Bronchial epithelial cell (primary cell): ENCODE measurements around the gene FBLIM1. TPM values are rescaled to one million over a fixed set of nuclear protein-coding genes. Genes with fewer than 3 reads are reported as not detected.

Source experiments
- DNase-seq: peaks from one replicate; pipeline ENCODE4 v3.0.0-alpha.2; 2010; ENCODE audit warnings: low read depth
- FAIRE-seq: peaks from 2 replicates; lab custom pipeline; 2011; peaks lifted over from hg19 to GRCh38; lab: Jason Lieb, UNC
- H3K27me3 ChIP-seq: 2 replicates; pipeline ENCODE4 v1.5.1; 2011; ENCODE audit warnings: low read length; ENCODE audit not compliant: control insufficient read depth, insufficient read depth
- H3K36me3 ChIP-seq: 2 replicates; pipeline ENCODE4 v1.5.1; 2011; ENCODE audit warnings: low read length; ENCODE audit not compliant: control insufficient read depth, insufficient read depth
- H3K4me3 ChIP-seq: 2 replicates; pipeline ENCODE4 v1.5.1; 2011; ENCODE audit warnings: mild to moderate bottlenecking, low read depth, low read length, control low read depth
- CTCF ChIP-seq: IDR thresholded peaks from 2 replicates; pipeline ENCODE4 v1.5.1; 2011; ENCODE audit warnings: mild to moderate bottlenecking, moderate library complexity, low read length, control low read depth, inconsistent platforms; ENCODE audit not compliant: insufficient read depth, severe bottlenecking
- total RNA-seq: library from RNA; depleted of rRNA; stranded (reverse); fragments of >200 nt; gene quantifications from 2 replicates; pipeline ENCODE4 v1.2.1, GENCODE V29; 2014

The FBLIM1 gene, protein sequence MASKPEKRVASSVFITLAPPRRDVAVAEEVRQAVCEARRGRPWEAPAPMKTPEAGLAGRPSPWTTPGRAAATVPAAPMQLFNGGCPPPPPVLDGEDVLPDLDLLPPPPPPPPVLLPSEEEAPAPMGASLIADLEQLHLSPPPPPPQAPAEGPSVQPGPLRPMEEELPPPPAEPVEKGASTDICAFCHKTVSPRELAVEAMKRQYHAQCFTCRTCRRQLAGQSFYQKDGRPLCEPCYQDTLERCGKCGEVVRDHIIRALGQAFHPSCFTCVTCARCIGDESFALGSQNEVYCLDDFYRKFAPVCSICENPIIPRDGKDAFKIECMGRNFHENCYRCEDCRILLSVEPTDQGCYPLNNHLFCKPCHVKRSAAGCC
- 60.9 and 72.4 TPM in 2 replicates for total RNA-seq

- Histone ChIP-seq H3K4me3 (peak within 1 kb of the TSS; percentile 62), H3K36me3 (no peaks in the 10 kb centered on the region), H3K27me3 (no peaks in the 10 kb centered on the region)
- TF ChIP-seq CTCF = no peak
- FAIRE-seq (no peak), DNase-seq (no peak)
These were observed at the start of gene FBLIM1 for GRCh38 chr1:15758343-15758931. Gene FBLIM1 (plus strand): TSS chr1:15758795. CDS start chr1:15764984, 6,189 bp downstream.

DNA sequence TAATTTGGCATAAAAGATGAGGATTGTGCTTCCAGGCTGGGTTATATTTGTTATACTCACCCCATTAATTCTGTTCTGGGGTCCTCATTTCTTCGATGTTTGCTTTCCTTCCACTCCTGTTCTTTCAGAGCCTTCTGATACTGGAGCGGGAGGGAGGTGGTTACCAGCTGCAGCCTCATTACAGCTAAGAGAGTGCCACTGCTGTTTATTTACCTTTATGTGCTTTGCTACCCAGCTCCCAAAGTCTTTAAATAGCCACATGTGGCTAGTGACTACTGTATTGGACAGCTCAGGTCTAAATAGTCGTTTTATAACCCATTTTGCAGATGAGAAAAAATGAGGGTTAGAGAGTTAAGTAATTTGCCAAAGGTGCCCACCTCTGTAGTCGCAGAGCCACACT lies 49.4 kb upstream of the FBLIM1 start:
- no peak for TF ChIP-seq CTCF
- Histone ChIP-seq H3K27me3 (no peaks in the 10 kb centered on the region), H3K4me3 (no peak overlapping the region), H3K36me3 (peaks cover 8% of the 10 kb centered on the region)
- no peak for FAIRE-seq
- DNase-seq = no peak

DNA sequence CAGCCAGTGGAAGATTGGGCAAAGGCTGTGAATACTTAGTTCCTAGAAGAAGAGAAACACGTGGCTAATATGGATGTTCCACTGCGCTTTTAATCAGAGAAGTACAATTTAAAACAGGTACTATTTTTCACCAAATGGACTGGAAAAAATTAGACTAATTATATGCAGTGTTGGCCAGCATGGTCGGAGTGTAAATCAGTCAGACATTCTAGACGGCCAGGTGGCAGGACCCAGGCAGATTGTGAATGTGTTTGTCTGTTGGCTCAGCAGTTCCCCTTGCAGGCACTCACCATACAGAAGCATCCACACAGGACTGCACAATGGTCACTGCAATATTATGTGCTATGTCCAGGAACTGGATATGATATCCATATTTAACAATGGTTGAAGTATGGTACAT lies 46.4 kb upstream of the FBLIM1 start:
- no peak for FAIRE-seq
- Histone ChIP-seq H3K4me3 (no peak overlapping the region), H3K36me3 (peaks cover 12% of the 10 kb centered on the region), H3K27me3 (no peaks in the 10 kb centered on the region)
- TF ChIP-seq CTCF = no peak
- no peak for DNase-seq

GRCh38 chr1:15714406-15715136 lies 44.0 kb upstream of the FBLIM1 start:
- DNase-seq (no peak), FAIRE-seq (peak; percentile 86)
- no peak for TF ChIP-seq CTCF
- Histone ChIP-seq H3K36me3 (peaks cover 25% of the 10 kb centered on the region), H3K27me3 (no peaks in the 10 kb centered on the region), H3K4me3 (no peak overlapping the region)

- TF ChIP-seq CTCF = no peak
- Histone ChIP-seq H3K4me3 (no peak overlapping the region), H3K27me3 (no peaks in the 10 kb centered on the region), H3K36me3 (peaks cover 35% of the 10 kb centered on the region)
- FAIRE-seq (no peak), DNase-seq (no peak)
These were observed 41.0 kb upstream of the FBLIM1 start for GRCh38 chr1:15717418-15718125.
